WTC11 (cell line): ENCODE data around the gene CCDC12. TPM values are rescaled to one million over a fixed set of nuclear protein-coding genes. Genes with fewer than 3 reads are reported as not detected.
A peak's percentile ranks its signal among the peaks of the same experiment; 100 is the strongest.

Source experiments
- CREM ChIP-seq: sonication (generic); formaldehyde crosslinking; IDR thresholded peaks from 2 replicates; pipeline ENCODE4 v1.8.1; 2022; ENCODE audit warnings: mild to moderate bottlenecking, missing genetic modification reagents, moderate library complexity
- E2F1 ChIP-seq: sonication (generic); formaldehyde crosslinking; IDR thresholded peaks from 2 replicates; pipeline ENCODE4 v1.8.0; 2022; ENCODE audit warnings: mild to moderate bottlenecking, missing genetic modification reagents
- ELF4 ChIP-seq: sonication (generic); formaldehyde crosslinking; IDR thresholded peaks from 2 replicates; pipeline ENCODE4 v1.8.1; 2022; ENCODE audit warnings: low read depth, mild to moderate bottlenecking, moderate library complexity, missing genetic modification reagents
- FOXK1 ChIP-seq: sonication (generic); formaldehyde crosslinking; IDR thresholded peaks from 2 replicates; pipeline ENCODE4 v1.8.0; 2022; ENCODE audit warnings: mild to moderate bottlenecking, moderate library complexity, missing genetic modification reagents
- HMGXB4 ChIP-seq: sonication (generic); formaldehyde crosslinking; IDR thresholded peaks from 2 replicates; pipeline ENCODE4 v1.8.1; 2023; ENCODE audit warnings: mild to moderate bottlenecking, moderate library complexity, missing genetic modification reagents
- MXD4 ChIP-seq: fragments of 250-450 bp; sonication (Bioruptor Pico); IDR thresholded peaks from 2 replicates; pipeline ENCODE4 v1.8.0; 2021; ENCODE audit warnings: mild to moderate bottlenecking, moderate library complexity, borderline replicate concordance
- MYBL2 ChIP-seq: sonication (generic); formaldehyde crosslinking; IDR thresholded peaks from 2 replicates; pipeline ENCODE4 v1.8.1; 2023; ENCODE audit warnings: mild to moderate bottlenecking, moderate library complexity, missing genetic modification reagents
- NFATC4 ChIP-seq: fragments of 250-450 bp; sonication (Bioruptor Pico); IDR thresholded peaks from 2 replicates; pipeline ENCODE4 v1.9.0; 2021; ENCODE audit warnings: mild to moderate bottlenecking
- PRRX2 ChIP-seq: fragments of 250-450 bp; sonication (Bioruptor Pico); IDR thresholded peaks from 2 replicates; pipeline ENCODE4 v1.8.0; 2021; ENCODE audit warnings: mild to moderate bottlenecking
- SP1 ChIP-seq: sonication (generic); formaldehyde crosslinking; conservative IDR thresholded peaks from 2 replicates; pipeline ENCODE4 v1.8.1; 2022; ENCODE audit warnings: missing genetic modification reagents
- TCF7 ChIP-seq: sonication (generic); formaldehyde crosslinking; IDR thresholded peaks from 2 replicates; pipeline ENCODE4 v1.8.0; 2022; ENCODE audit warnings: mild to moderate bottlenecking, low read depth, missing genetic modification reagents, moderate library complexity
- TEAD1 ChIP-seq: sonication (generic); formaldehyde crosslinking; IDR thresholded peaks from 2 replicates; pipeline ENCODE4 v1.8.0; 2022; ENCODE audit warnings: mild to moderate bottlenecking, missing genetic modification reagents
- TP53 ChIP-seq: sonication (generic); formaldehyde crosslinking; IDR thresholded peaks from 2 replicates; pipeline ENCODE4 v1.8.1; 2023; ENCODE audit warnings: mild to moderate bottlenecking, missing genetic modification reagents
- ZBTB43 ChIP-seq: sonication (generic); formaldehyde crosslinking; IDR thresholded peaks from 2 replicates; pipeline ENCODE4 v1.8.1; 2023; ENCODE audit warnings: mild to moderate bottlenecking, missing genetic modification reagents
- ZNF121 ChIP-seq: sonication (generic); formaldehyde crosslinking; IDR thresholded peaks from 2 replicates; pipeline ENCODE4 v1.8.0; 2023; ENCODE audit warnings: missing genetic modification reagents
- ZNF138 ChIP-seq: sonication (generic); formaldehyde crosslinking; conservative IDR thresholded peaks from 2 replicates; pipeline ENCODE4 v1.8.1; 2022; ENCODE audit warnings: mild to moderate bottlenecking, moderate library complexity, missing genetic modification reagents
- ZNF232 ChIP-seq: sonication (generic); formaldehyde crosslinking; IDR thresholded peaks from 2 replicates; pipeline ENCODE4 v1.8.0; 2022; ENCODE audit warnings: mild to moderate bottlenecking, missing genetic modification reagents
- ZNF263 ChIP-seq: sonication (generic); formaldehyde crosslinking; IDR thresholded peaks from 2 replicates; pipeline ENCODE4 v1.8.1; 2022; ENCODE audit warnings: low read depth, mild to moderate bottlenecking, moderate library complexity, missing genetic modification reagents
- ZNF317 ChIP-seq: sonication (generic); formaldehyde crosslinking; IDR thresholded peaks from 2 replicates; pipeline ENCODE4 v1.8.1; 2023; ENCODE audit warnings: low read depth, mild to moderate bottlenecking, moderate library complexity, missing genetic modification reagents, borderline replicate concordance
- ZNF416 ChIP-seq: fragments of 250-450 bp; sonication (Bioruptor Pico); IDR thresholded peaks from 2 replicates; pipeline ENCODE4 v1.9.0; 2021; ENCODE audit warnings: mild to moderate bottlenecking, inconsistent platforms
- ZNF423 ChIP-seq: fragments of 250-450 bp; sonication (Bioruptor Pico); IDR thresholded peaks from 2 replicates; pipeline ENCODE4 v2.1.2; 2022; ENCODE audit warnings: mild to moderate bottlenecking, moderate library complexity
- total RNA-seq: library from RNA; stranded (reverse); gene quantifications from 3 replicates; pipeline ENCODE4 v1.2.3, GENCODE V29; 2021
- TF ChIP-seq, protein P1 (sequence below): fragments of 250-450 bp; sonication (Bioruptor Pico); IDR thresholded peaks from 2 replicates; pipeline ENCODE4 v1.9.0; 2021; ENCODE audit warnings: moderate library complexity, mild to moderate bottlenecking, inconsistent platforms, borderline replicate concordance
- TF ChIP-seq, protein P2 (sequence below): sonication (generic); formaldehyde crosslinking; IDR thresholded peaks from 2 replicates; pipeline ENCODE4 v1.8.0; 2023; ENCODE audit warnings: mild to moderate bottlenecking, missing genetic modification reagents
- TF ChIP-seq, protein P3 (sequence below): fragments of 200-600 bp; IDR thresholded peaks from 2 replicates; pipeline ENCODE4 v1.8.0; 2022; ENCODE audit warnings: antibody characterized with exemption
- TF ChIP-seq, protein P4 (sequence below): fragments of 250-450 bp; sonication (Bioruptor Pico); IDR thresholded peaks from 2 replicates; pipeline ENCODE4 v2.1.2; 2022; ENCODE audit warnings: mild to moderate bottlenecking, moderate library complexity
- TF ChIP-seq, protein P5 (sequence below): sonication (generic); formaldehyde crosslinking; IDR thresholded peaks from 2 replicates; pipeline ENCODE4 v1.8.1; 2022; ENCODE audit warnings: mild to moderate bottlenecking, moderate library complexity, missing genetic modification reagents

Gene CCDC12
- total RNA-seq, 1 experiment from 2014 or later, result 59.1 TPM

DNA sequence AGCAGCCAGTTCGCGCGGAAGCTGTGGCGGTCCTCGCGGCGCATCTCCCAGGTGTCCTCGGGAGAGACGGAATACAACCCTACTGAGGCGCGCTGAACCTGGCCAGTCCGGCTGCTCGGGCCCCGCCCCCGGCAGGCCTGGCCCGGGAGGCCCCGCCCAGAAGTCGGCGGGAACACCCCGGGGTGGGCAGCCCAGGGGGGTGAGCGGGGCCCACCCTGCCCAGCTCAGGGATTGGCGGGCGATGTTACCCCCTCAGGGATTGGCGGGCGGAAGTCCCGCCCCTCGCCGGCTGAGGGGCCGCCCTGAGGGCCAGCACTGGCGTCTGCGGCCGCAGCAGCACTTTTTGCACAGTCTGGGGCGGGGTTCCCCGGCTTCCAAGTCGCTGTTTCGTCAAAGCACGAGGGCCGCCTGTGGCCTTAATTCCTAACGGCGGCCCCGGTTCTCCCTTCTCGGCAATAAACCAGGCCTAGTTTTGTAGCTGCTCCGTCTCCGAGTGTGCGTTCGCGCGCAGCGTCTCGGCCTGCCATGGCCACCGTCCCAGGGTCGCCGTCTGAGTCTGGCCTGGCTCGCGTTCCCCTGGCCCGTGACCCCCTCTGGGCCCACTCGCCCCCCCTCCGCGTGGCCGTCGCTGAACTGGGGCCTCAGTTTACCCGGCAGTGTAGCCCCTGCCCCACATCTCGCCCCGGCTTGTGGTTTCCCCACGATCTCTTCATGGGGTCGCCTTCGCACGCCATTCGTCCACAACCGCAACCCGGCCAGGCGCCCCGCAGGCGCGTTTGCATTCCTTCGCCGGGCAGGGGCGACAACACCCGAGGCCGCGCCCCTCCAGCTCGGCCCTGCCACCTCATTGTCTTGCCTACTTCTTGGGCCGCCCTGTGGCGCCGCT is 32.9 kb upstream of the CCDC12 start (continued):
- TF ChIP-seq MXD4 (CRISPR knock-in tag), result no peak
- no peak for TF ChIP-seq TCF7
- TF ChIP-seq ZNF416 (CRISPR knock-in tag), result peak; percentile 40; the same call in 1 of the 2 replicates
- TF ChIP-seq, protein P1, sequence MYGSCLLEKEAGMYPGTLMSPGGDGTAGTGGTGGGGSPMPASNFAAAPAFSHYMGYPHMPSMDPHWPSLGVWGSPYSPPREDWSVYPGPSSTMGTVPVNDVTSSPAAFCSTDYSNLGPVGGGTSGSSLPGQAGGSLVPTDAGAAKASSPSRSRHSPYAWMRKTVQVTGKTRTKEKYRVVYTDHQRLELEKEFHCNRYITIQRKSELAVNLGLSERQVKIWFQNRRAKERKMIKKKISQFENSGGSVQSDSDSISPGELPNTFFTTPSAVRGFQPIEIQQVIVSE (CRISPR knock-in tag), result no peak
- TF ChIP-seq ZNF232, result peak; percentile 77; the same call in 1 of the 2 replicates
- TF ChIP-seq ZNF263 (CRISPR knock-in tag), result no peak
- no peak for TF ChIP-seq E2F1 (CRISPR knock-in tag)
- TF ChIP-seq, protein P2, sequence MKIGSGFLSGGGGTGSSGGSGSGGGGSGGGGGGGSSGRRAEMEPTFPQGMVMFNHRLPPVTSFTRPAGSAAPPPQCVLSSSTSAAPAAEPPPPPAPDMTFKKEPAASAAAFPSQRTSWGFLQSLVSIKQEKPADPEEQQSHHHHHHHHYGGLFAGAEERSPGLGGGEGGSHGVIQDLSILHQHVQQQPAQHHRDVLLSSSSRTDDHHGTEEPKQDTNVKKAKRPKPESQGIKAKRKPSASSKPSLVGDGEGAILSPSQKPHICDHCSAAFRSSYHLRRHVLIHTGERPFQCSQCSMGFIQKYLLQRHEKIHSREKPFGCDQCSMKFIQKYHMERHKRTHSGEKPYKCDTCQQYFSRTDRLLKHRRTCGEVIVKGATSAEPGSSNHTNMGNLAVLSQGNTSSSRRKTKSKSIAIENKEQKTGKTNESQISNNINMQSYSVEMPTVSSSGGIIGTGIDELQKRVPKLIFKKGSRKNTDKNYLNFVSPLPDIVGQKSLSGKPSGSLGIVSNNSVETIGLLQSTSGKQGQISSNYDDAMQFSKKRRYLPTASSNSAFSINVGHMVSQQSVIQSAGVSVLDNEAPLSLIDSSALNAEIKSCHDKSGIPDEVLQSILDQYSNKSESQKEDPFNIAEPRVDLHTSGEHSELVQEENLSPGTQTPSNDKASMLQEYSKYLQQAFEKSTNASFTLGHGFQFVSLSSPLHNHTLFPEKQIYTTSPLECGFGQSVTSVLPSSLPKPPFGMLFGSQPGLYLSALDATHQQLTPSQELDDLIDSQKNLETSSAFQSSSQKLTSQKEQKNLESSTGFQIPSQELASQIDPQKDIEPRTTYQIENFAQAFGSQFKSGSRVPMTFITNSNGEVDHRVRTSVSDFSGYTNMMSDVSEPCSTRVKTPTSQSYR, result no peak
- no peak for TF ChIP-seq ZNF138 (CRISPR knock-in tag)
- TF ChIP-seq HMGXB4 (CRISPR knock-in tag), result peak; percentile 68
- TF ChIP-seq, protein P3, sequence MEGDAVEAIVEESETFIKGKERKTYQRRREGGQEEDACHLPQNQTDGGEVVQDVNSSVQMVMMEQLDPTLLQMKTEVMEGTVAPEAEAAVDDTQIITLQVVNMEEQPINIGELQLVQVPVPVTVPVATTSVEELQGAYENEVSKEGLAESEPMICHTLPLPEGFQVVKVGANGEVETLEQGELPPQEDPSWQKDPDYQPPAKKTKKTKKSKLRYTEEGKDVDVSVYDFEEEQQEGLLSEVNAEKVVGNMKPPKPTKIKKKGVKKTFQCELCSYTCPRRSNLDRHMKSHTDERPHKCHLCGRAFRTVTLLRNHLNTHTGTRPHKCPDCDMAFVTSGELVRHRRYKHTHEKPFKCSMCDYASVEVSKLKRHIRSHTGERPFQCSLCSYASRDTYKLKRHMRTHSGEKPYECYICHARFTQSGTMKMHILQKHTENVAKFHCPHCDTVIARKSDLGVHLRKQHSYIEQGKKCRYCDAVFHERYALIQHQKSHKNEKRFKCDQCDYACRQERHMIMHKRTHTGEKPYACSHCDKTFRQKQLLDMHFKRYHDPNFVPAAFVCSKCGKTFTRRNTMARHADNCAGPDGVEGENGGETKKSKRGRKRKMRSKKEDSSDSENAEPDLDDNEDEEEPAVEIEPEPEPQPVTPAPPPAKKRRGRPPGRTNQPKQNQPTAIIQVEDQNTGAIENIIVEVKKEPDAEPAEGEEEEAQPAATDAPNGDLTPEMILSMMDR, result no peak
- 0 out of 2 replicates have a peak, but pooled peaks have one; percentile 47 for TF ChIP-seq TP53 (CRISPR knock-in tag)
- peak; percentile 62; the same call in 1 of the 2 replicates for TF ChIP-seq ZBTB43 (CRISPR knock-in tag)
- TF ChIP-seq SP1 (CRISPR knock-in tag), result peak; percentile 95
- TF ChIP-seq ELF4, result no peak
- TF ChIP-seq ZNF121 (CRISPR knock-in tag), result peak; percentile 71; the same call in 1 of the 2 replicates
- TF ChIP-seq FOXK1 (CRISPR knock-in tag), result peak; percentile 68; the same call in 1 of the 2 replicates
- peak; percentile 88; the same call in 1 of the 2 replicates for TF ChIP-seq TEAD1
- TF ChIP-seq, protein P4, sequence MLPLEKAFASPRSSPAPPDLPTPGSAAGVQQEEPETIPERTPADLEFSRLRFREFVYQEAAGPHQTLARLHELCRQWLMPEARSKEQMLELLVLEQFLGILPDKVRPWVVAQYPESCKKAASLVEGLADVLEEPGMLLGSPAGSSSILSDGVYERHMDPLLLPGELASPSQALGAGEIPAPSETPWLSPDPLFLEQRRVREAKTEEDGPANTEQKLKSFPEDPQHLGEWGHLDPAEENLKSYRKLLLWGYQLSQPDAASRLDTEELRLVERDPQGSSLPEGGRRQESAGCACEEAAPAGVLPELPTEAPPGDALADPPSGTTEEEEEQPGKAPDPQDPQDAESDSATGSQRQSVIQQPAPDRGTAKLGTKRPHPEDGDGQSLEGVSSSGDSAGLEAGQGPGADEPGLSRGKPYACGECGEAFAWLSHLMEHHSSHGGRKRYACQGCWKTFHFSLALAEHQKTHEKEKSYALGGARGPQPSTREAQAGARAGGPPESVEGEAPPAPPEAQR, result no peak
- TF ChIP-seq MYBL2 (CRISPR knock-in tag), result peak; percentile 79
- no peak for TF ChIP-seq PRRX2 (CRISPR knock-in tag)
- peak; percentile 100 for TF ChIP-seq ZNF423 (CRISPR knock-in tag)
- TF ChIP-seq CREM, result peak; percentile 69; the same call in 1 of the 2 replicates
- TF ChIP-seq ZNF317 (CRISPR knock-in tag), result 0 out of 2 replicates have a peak, but pooled peaks have one; percentile 8
- TF ChIP-seq, protein P5, sequence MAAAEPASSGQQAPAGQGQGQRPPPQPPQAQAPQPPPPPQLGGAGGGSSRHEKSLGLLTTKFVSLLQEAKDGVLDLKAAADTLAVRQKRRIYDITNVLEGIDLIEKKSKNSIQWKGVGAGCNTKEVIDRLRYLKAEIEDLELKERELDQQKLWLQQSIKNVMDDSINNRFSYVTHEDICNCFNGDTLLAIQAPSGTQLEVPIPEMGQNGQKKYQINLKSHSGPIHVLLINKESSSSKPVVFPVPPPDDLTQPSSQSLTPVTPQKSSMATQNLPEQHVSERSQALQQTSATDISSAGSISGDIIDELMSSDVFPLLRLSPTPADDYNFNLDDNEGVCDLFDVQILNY, result peak; percentile 90
- no peak for TF ChIP-seq NFATC4
